ENCODE results near the gene HLA-DMB.
"Not testable (repeated sequence)": the region's sequence is repeated elsewhere in the genome, so short reads cannot be mapped to it uniquely, and the experiment has no call there.

Gene HLA-DMB

DNA sequence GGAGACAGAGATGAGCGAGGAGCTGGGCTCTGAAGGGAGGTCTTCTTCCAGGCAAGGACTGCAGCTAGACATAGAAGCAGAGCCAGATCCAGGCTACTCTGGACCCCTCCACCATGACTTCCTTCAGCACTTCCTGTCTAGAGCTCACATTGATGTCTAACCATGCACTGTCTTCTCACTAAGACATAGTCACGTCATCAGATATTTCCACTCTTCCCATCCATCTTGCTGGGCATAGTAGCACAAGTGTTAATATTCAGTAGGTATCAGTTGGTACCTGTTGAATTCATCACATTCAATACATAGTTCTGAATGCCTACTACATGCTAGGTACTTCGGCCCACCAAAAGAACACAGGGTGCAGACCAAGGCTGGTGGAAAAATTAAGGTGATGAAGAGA, 9.2 kb upstream of the HLA-DMB start:
- Mint-ChIP-seq H3K9me3 (no peaks in the 10 kb centered on the region), H3K4me1 (ENCODE audit: low read depth) (peaks cover 77% of the 10 kb centered on the region), H3K27me3 (no peaks in the 10 kb centered on the region), H3K36me3 (ENCODE audit: low read depth) (peaks cover 87% of the 10 kb centered on the region), H3K27ac (peak overlapping the region; percentile 98), H3K4me3 (peak overlapping the region; percentile 94)
- intact Hi-C loops (cut with micrococcal nuclease), result no loop called here

DNA sequence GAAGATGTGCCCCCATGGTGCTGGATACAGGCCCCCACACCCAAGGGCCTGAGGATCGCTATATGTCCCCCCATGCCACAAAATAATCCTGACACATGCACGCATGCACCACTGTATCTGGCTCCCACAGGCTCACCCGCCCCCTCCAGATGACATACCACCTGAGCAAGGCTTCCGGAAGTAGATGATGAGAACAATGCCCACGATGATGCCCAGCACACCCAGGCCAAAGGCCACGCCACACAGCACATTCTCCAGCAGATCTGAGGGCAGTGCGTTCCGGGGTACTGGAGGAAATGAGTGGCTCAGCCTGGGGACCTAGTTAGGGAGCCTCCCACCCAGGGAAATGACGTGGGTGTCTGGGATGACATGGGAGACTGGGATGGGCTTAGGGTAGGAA, 8.3 kb upstream of the HLA-DMB start:
- peaks cover 92% of the 10 kb centered on the region for H3K36me3 Mint-ChIP-seq (ENCODE audit: low read depth)
- H3K4me3 Mint-ChIP-seq, result peak overlapping the region; percentile 94
- H3K4me1 Mint-ChIP-seq (ENCODE audit: low read depth), result peaks cover 77% of the 10 kb centered on the region
- intact Hi-C loops (cut with micrococcal nuclease), result no loop called here
- no peaks in the 10 kb centered on the region for H3K27me3 Mint-ChIP-seq
- peak overlapping the region; percentile 98 for H3K27ac Mint-ChIP-seq
- no peaks in the 10 kb centered on the region for H3K9me3 Mint-ChIP-seq

DNA sequence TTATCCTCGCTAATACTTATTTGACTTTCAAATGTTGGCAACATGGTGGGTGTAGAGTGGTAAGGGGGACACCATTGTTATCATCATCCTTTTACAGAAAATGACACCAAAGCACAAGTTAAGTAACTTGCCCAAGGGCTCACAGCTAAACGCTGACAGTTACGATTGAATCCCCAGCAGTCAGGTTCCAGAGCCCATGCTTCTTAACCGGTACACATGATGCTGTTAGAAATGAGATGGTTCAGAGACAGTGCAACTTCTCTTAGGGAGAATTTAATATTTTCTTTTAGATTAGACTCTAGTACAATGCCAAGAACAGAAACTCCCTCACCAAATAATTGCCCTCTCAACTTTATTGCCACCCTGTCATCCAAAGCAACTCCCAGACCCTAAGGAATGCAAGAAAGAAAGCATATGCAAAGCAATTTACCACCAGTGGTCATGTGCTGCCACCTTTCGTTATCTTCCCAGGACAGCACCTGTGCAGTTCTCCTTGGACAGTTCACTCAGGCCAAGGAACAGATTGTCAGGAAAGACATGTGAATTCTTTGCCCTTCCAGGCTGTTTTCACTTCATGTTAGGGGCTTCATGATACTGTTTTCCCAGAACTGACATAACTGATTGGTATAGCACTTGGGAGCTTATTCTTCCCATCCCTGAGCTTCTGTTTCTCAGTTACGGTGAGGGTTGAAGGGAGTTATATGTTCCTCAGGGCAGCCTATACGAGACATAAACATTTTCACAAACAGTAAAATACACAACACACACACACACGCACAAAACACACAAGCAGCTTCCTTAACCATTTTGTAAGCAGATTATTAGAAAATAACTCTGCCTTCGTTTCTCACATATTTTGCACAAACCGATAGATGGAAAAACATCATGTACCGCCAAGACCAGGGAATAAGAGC, 7.0 kb upstream of the HLA-DMB start:
- intact Hi-C loops (cut with micrococcal nuclease), result no loop called here
- peaks cover 97% of the 10 kb centered on the region for H3K36me3 Mint-ChIP-seq (ENCODE audit: low read depth)
- H3K27ac Mint-ChIP-seq, result peak overlapping the region; percentile 98
- no peaks in the 10 kb centered on the region for H3K27me3 Mint-ChIP-seq
- peak overlapping the region; percentile 94 for H3K4me3 Mint-ChIP-seq
- no peaks in the 10 kb centered on the region for H3K9me3 Mint-ChIP-seq
- peaks cover 80% of the 10 kb centered on the region for H3K4me1 Mint-ChIP-seq (ENCODE audit: low read depth)

DNA sequence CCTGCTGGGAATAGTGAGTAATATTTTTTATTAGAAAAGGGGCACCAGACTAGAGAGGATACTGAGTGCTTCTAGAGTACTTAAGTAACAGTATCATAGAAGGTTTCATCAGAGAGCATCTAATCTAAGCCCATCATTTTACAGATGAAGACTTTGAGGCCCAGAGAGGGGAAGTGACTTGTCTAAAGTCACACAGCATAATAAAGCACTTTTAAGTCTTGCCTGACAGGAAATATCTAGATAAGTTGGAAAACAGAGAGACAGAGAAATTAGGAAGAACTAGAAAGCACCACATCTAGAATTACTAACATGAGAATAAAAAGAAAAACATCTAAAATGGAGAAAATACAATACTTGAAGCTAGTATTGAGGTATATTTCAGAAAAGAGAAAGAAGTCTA, 6.1 kb upstream of the HLA-DMB start:
- no peaks in the 10 kb centered on the region for H3K27me3 Mint-ChIP-seq

DNA sequence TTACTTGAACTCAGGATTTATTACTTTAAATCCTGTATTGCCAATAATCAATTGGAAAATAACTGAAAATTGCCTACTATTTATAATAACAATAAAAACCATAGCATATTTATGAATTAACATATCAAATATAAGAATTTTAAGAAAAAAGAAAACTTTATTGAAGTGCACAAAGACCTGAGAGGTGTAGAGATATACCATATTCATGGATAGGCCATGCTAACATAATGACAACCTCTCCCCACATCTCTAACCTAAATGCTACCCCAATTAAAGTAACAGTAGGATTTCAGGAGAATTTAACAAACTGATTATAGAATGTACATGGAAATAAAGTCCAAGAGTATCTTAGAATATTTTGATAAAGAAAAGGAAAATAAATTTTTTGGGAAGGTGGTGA, 5.1 kb upstream of the HLA-DMB start:
- Mint-ChIP-seq H3K4me1 (ENCODE audit: low read depth) (peaks cover 96% of the 10 kb centered on the region), H3K4me3 (peak overlapping the region; percentile 6)

More for the DNA sequence above, 6.1 kb upstream of the HLA-DMB start:
- Mint-ChIP-seq H3K4me3 (peak overlapping the region; percentile 36), H3K4me1 (ENCODE audit: low read depth) (peaks cover 89% of the 10 kb centered on the region), H3K27ac (peak overlapping the region; percentile 98), H3K36me3 (ENCODE audit: low read depth) (peaks cover 97% of the 10 kb centered on the region), H3K9me3 (no peaks in the 10 kb centered on the region)
- intact Hi-C loops (cut with micrococcal nuclease), result no loop called here

DNA sequence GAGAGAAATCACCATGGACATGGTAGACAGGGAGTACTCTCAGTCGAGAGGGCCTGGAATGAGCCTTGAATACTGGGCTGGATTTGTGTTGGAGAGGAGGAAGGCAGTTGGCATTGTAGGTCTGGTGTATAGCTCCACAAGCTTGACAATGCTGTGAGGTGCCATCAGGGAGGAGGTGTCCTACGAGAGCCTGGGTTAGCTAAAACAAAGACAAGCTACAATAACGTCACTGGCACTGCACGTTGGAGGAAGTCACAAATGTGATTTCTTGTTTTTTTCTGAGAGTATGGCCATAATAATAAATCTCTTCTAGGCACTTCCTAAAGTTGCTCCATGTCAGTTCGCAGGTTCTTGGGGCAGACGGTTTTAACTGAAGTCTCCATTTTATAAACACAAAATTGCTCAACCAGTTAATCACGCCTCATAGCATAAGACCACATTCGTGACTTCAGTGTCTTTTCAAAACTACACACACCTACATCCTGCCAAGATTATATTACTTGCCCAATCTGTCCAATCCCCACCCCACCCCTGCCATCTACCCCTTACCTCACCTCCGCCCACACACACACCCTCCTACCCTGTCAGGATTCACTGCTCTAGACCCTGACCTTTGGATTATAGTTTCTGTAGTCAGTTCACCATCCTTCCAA, 4.4 kb upstream of the HLA-DMB start:
- Mint-ChIP-seq H3K27me3 (no peaks in the 10 kb centered on the region), H3K36me3 (ENCODE audit: low read depth) (peaks cover 89% of the 10 kb centered on the region), H3K27ac (peak overlapping the region; percentile 98), H3K4me3 (peak overlapping the region; percentile 52), H3K4me1 (ENCODE audit: low read depth) (peaks cover 89% of the 10 kb centered on the region), H3K9me3 (no peaks in the 10 kb centered on the region)
- intact Hi-C loops (cut with micrococcal nuclease), result loop anchor here (1.0 kb wide), 1 partner anchor 8 kb away; the partner anchor contains the start of gene HLA-DMA

More for the DNA sequence above, 5.1 kb upstream of the HLA-DMB start:
- Mint-ChIP-seq H3K9me3 (no peaks in the 10 kb centered on the region), H3K36me3 (ENCODE audit: low read depth) (peaks cover 89% of the 10 kb centered on the region), H3K27ac (peak overlapping the region; percentile 98), H3K27me3 (no peaks in the 10 kb centered on the region)
- intact Hi-C loops (cut with micrococcal nuclease), result loop anchor here (1.0 kb wide), 1 partner anchor 7 kb away; the partner anchor contains the start of gene HLA-DMA

DNA sequence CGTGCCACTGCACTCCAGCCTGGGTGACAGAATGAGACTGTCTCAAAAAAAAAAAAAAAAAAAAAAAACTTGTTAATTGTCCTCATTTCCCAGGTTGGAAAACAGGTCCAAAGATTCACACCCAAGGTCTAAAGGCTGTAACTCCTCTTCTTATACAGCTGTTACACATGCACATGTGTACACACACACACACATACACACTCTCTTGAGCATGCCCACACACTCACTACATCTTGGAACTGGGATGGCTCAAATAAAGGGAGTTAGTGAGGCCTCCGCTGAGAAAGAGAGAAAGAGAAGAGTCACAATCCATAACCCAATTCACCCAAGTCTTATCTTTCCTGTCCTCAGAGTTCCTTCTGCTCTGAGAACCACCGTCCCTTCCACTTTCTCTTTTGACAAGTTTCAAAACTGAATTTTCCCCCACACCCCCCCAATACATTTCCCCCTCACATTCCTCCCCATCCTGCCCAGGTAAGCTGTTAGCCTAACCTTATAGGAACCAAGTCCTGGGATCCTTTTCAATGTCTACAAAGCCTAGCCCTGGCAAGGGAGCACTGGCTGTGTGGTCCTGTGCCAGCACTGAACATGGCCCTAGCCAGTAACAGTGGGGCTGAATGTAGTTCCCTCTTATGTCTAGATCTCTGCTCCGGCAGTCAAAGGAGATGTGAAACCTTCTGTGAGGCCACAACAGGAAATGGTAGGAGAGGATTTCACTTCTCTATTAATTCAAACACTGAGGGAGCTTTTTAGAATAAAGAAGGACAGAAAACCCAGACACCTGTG, 3.2 kb upstream of the HLA-DMB start:
- Mint-ChIP-seq H3K9me3 (no peaks in the 10 kb centered on the region), H3K4me3 (peak overlapping the region; percentile 94), H3K27me3 (no peaks in the 10 kb centered on the region), H3K36me3 (ENCODE audit: low read depth) (peaks cover 89% of the 10 kb centered on the region), H3K4me1 (ENCODE audit: low read depth) (peaks cover 78% of the 10 kb centered on the region), H3K27ac (peak overlapping the region; percentile 98)
- intact Hi-C loops (cut with micrococcal nuclease), result no loop called here

DNA sequence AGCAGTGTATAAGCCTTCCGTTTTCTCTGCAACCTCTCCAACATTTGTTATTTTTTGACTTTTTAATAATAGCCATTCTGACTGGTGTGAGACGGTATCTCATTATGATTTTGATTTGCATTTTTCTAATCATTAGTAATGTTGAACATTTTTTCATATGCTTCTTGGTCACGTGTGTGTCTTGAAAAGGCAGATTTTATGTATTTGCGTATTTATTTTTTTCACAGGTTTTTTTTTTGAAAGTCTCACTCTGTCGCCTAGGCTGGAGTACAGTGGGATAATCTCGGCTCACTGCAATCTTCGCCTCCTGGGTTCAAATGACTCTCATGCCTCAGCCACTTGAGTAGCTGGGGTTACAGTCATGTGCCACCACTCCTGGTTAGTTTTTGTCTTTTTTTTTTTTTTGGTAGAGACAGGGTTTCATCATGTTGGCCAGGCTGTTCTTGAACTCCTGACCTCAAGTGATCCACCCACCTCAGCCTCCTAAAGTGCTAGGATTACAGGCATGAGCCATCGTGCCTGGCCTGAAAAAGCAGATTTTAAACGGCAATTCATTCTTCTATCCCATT, 1.8 kb upstream of the HLA-DMB start:
- intact Hi-C loops (cut with micrococcal nuclease), result not testable (repeated sequence)

DNA sequence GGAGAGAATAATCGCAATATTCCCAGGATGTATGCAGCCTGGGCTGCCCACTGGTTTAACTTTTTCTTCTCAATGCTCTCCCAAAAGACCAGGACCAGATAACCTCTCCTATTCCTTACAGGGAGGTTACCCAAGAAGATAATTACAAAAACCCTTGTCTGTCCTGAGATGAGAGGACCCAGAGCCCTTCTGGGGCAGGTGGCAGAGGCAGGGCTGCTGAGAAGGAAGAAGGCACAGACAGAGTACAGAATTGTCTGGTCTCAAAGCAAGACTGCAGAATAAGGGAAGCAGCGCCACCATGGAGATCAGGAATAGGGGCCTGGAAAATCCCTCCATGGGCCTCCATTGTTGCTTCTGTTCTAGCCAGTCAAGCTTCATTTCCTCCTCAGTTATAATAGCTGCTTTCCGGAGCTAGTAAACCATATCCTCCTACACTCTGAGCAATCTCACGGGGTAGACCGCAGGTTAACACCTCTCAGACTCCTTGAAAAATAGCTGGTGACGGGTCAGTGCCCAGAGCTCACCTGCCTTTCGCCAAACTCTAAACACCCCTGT, 463 bp upstream of the HLA-DMB start:
- H3K27ac Mint-ChIP-seq, result peak overlapping the region; percentile 98
- no peaks in the 10 kb centered on the region for H3K9me3 Mint-ChIP-seq
- intact Hi-C loops (cut with micrococcal nuclease), result no loop called here
- H3K4me3 Mint-ChIP-seq, result peak overlapping the region; percentile 88
- H3K27me3 Mint-ChIP-seq, result no peaks in the 10 kb centered on the region
- H3K36me3 Mint-ChIP-seq (ENCODE audit: low read depth), result peaks cover 89% of the 10 kb centered on the region
- H3K4me1 Mint-ChIP-seq (ENCODE audit: low read depth), result peaks cover 74% of the 10 kb centered on the region

More for the DNA sequence above, 1.8 kb upstream of the HLA-DMB start:
- Mint-ChIP-seq H3K4me1 (ENCODE audit: low read depth) (peaks cover 74% of the 10 kb centered on the region), H3K4me3 (peak overlapping the region; percentile 94), H3K36me3 (ENCODE audit: low read depth) (peaks cover 89% of the 10 kb centered on the region), H3K27ac (peak overlapping the region; percentile 98)
- not testable (repeated sequence) for H3K27me3 Mint-ChIP-seq, H3K9me3 Mint-ChIP-seq

DNA sequence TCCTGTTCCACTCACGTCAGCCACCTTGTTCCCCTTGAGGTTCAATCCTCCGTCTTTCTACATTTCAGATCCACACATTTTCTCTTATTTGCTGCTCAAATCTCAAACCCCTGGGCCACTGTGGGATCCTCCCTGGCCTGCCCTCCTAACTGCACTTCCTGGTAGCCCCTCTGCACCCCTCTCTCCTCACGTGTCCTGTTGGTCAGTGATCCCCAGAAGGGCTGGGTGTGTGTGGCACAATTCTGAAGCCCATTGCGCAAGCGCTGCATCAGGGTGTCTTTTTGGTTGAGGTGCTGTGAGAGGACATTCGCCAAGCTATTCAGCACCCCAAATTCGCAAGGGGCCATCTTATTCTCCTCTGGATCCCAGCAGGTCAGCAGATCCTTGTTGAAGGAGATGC, 2.3 kb downstream of the HLA-DMB start:
- intact Hi-C loops (cut with micrococcal nuclease), result loop anchor here (5.0 kb wide), 1 partner anchor 34 kb away; no protein-coding TSS in a partner anchor
- Mint-ChIP-seq H3K27me3 (no peaks in the 10 kb centered on the region), H3K27ac (peak overlapping the region; percentile 98), H3K9me3 (no peaks in the 10 kb centered on the region), H3K4me1 (ENCODE audit: low read depth) (peaks cover 77% of the 10 kb centered on the region), H3K4me3 (peak overlapping the region; percentile 77), H3K36me3 (ENCODE audit: low read depth) (peaks cover 92% of the 10 kb centered on the region)

DNA sequence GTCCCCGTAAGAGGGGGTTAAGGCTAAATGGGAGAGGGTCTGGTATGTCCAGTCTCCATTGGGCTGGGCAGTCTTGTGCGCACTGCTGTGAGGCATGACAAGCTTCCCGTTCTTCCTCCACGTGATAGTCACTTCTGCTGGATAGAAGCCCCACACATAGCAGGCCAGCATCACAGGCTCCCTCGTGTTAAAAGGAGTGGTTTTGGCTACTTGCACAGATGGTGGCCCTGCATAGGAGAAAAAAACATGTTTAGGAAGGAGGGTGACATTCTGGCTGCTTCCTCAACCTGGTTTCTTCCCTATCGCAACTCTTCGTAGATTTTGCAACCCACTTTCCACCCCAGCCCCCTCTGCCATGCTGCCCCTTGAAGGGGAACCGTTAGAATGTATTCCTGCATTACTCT, 3.6 kb downstream of the HLA-DMB start:
- peak overlapping the region; percentile 77 for H3K4me3 Mint-ChIP-seq
- peaks cover 87% of the 10 kb centered on the region for H3K36me3 Mint-ChIP-seq (ENCODE audit: low read depth)
- peak overlapping the region; percentile 98 for H3K27ac Mint-ChIP-seq
- intact Hi-C loops (cut with micrococcal nuclease), result loop anchor here (2.0 to 5.0 kb wide), 2 partner anchors 16 to 35 kb away; partner anchors contain the start of gene HLA-DMA
- peaks cover 77% of the 10 kb centered on the region for H3K4me1 Mint-ChIP-seq (ENCODE audit: low read depth)
- H3K27me3 Mint-ChIP-seq, result no peaks in the 10 kb centered on the region
- H3K9me3 Mint-ChIP-seq, result no peaks in the 10 kb centered on the region

DNA sequence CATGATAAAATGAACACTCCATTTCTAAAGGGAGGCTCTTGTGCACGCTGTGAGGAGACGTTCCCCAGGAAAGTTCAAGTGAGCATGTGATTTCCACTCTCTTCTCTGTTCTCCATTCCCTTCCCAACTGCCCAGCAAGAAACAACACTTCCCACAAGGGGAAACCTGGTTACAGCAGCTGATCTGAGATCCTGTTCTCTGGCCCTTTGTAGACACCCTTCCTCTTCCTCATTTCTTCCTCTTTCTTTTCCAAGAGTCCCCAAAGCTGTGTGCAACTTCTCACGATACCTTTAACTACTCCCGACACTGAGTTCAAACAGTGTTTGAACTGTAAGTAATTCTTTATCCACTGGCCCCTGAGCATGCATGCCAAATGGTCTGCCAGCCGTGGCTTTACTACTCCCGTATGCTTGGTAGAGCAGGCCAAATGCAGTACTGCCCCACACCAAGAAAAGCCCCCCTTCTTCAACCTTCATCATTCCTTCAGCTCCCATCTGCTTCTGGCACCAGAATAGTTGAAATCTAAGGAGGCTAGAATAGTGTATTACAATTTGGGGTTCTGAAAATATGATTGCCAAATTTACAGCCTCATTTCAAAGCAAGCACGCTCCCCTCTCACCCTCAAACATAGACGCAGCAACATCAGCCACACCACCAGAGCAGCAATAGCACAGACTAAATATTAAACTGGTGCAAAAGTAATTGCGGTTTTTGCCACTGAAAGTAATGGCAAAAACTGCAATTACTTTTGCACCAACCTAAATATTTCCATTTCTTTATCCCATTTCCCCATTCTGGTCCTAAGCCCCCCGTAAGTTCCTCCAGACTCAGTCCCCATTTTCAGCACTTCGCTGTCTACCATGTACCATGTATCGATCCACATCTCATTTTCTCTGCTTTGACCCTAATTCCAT, 4.3 kb downstream of the HLA-DMB start:
- Mint-ChIP-seq H3K4me1 (ENCODE audit: low read depth) (peaks cover 71% of the 10 kb centered on the region), H3K4me3 (peak overlapping the region; percentile 77), H3K36me3 (ENCODE audit: low read depth) (peaks cover 85% of the 10 kb centered on the region), H3K27ac (peak overlapping the region; percentile 98), H3K27me3 (no peaks in the 10 kb centered on the region), H3K9me3 (no peaks in the 10 kb centered on the region)
- intact Hi-C loops (cut with micrococcal nuclease), result loop anchor here (2.0 to 5.0 kb wide), 2 partner anchors 16 to 36 kb away; partner anchors contain the start of gene HLA-DMA

All from dendritic cell treated with granulocyte-macrophage colony-stimulating factor and Interleukin-4, amounts not matched to agents 40 ng/mL and 50 ng/mL, for 4 days (primary cell).